ENCODE data around the gene FOLR3.
"Not testable (repeated sequence)": the region's sequence is repeated elsewhere in the genome, so short reads cannot be mapped to it uniquely, and the experiment has no call there.

FOLR3 gene

GRCh38 chr11:72162891-72163492 lies 27.5 kb downstream of the FOLR3 start:
- DNase-seq (ENCODE audit: low read depth) = no peak

GRCh38 chr11:72164187-72164586 lies 28.7 kb downstream of the FOLR3 start:
- not testable (repeated sequence) for DNase-seq (ENCODE audit: low read depth)

- DNase-seq (ENCODE audit: low read depth) = not testable (repeated sequence)
These were observed 33.6 kb downstream of the FOLR3 start for GRCh38 chr11:72169046-72169555.

- not testable (repeated sequence) for DNase-seq (ENCODE audit: low read depth)
These were observed 34.2 kb downstream of the FOLR3 start for GRCh38 chr11:72169754-72170153.

- not testable (repeated sequence) for DNase-seq (ENCODE audit: low read depth)
These were observed 36.5 kb downstream of the FOLR3 start for GRCh38 chr11:72172043-72172442.

GRCh38 chr11:72173291-72173690 lies 37.8 kb downstream of the FOLR3 start:
- no peak for DNase-seq (ENCODE audit: low read depth)

GRCh38 chr11:72174302-72175070 lies 39.0 kb downstream of the FOLR3 start:
- no peak for DNase-seq (ENCODE audit: low read depth)

- no peak for DNase-seq (ENCODE audit: low read depth)
These were observed 42.1 kb downstream of the FOLR3 start for GRCh38 chr11:72177656-72178055.

- no peak for DNase-seq (ENCODE audit: low read depth)
These were observed 43.7 kb downstream of the FOLR3 start for GRCh38 chr11:72179049-72179803.

GRCh38 chr11:72179804-72180396 lies 44.4 kb downstream of the FOLR3 start:
- peak; percentile 43 for DNase-seq (ENCODE audit: low read depth)

- not testable (repeated sequence) for DNase-seq (ENCODE audit: low read depth)
These were observed 45.5 kb downstream of the FOLR3 start for GRCh38 chr11:72180892-72181552.

GRCh38 chr11:72181553-72181958 lies 46.0 kb downstream of the FOLR3 start:
- peak; percentile 20 for DNase-seq (ENCODE audit: low read depth)

GRCh38 chr11:72188267-72188666 lies 52.7 kb downstream of the FOLR3 start:
- DNase-seq (ENCODE audit: low read depth) = no peak

Data from amniotic epithelial cell (primary cell).